Adipose tissue (tissue), 3 donors: ENCODE data around the gene RPL26. TPM values are rescaled to one million over a fixed set of nuclear protein-coding genes. Genes with fewer than 3 reads are reported as not detected.
A peak's percentile ranks its signal among the peaks of the same experiment; 100 is the strongest.
"Not testable (repeated sequence)": the region's sequence is repeated elsewhere in the genome, so short reads cannot be mapped to it uniquely, and the experiment has no call there.

ENCODE experiments used
- H3K27ac ChIP-seq: one replicate; pipeline ENCODE4 v1.5.1; 2013; ENCODE audit warnings: low read depth, low read length
- WGBS, 3 donors: extraction: QIAGEN DNeasy Blood & Tissue Kit; methylation state at CpG; one replicate each; pipeline ENCODE4 v1.1.7; 2013; 5-methylcytosine and 5-hydroxymethylcytosine counted together
- polyA plus RNA-seq, 3 donors: library from polyadenylated mRNA; stranded (reverse); fragments of 200-250 nt; gene quantifications; one replicate each; pipeline ENCODE4 v1.2.3, GENCODE V29; 2013
- donor health status: healthy with polysubstance abuse.
- donor health status: Bipolar disorder and iron deficiency.
- donor health status: healthy.

Gene RPL26
- polyA plus RNA-seq, 3 donors, result 2,554 to 5,822 (median 3,896) TPM

DNA sequence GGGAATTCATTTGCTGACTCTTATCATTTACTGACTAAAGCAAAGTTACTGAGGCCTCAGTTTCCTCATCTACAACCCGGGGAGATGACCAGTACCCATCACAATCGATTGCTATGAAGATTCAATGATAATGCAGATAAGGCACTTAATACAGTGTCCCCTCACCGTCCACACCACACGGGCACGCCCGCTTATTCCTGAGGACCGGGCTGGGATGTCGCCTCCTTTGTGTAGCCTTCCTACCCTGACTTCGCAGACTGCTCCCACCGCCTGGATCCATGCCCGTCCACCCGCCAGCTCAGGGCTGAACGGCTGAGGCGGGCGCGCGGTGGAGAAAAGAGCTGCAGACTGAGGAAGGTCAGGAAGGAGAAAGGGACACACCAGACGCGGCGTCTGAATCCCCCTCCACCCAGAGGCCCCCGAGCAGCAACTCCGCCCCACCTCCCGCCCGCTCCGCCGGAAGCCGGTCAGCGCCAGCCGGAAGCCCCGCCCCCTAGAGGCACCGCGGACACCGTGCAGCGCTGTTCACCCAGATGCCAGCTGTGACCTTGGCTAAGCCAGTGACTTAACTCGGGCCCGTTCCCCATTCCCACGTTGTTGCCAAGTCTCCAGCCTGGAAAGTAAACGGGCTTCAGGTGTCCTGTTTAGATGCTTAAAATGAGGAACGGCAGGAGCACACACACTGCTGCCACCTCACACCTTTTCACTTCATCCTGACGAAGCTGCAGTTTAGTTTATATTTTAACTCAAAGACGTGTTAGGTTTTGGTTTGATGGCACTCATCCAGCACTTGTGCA is 6.5 kb downstream of the RPL26 start, which contains the start of gene KRABD2:
KRABD2 (minus strand) TSS at position 434 of the 797 bp plus-strand sequence.
- H3K27ac ChIP-seq, result peak within 1 kb of the TSS; percentile 54
- WGBS, 3 donors, result 0 to 1% (median 1%) methylated on average over 39 to 41 of the region's 41 CpGs

DNA sequence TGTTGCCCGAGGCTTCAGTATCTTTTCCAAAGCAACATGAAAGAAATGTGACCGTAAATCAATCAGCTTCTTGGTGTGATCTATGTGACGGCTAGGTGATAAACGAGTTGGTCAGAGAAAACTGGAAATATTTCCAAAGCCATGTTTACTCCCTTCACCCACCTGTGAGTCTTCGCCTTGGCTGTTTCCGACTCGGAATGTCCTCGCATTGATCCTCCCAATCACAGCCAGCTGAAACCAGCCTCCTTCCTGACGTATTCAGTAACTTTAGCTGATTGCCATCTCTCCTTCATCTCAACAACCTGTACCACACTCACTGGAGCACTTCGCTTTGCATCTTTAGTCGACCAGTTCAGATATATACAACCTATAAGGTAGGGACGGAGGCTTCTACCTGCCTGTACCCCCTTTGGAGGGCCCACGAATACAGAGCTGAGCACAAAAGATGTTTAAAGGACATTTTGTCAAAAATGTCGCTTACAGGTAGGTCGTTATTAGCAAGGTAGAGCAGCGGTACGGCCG is 7.2 kb downstream of the RPL26 start:
- 8 to 23% (median 18%) methylated on average over 18 of the region's 18 CpGs for WGBS, 3 donors
- no peak overlapping the region for H3K27ac ChIP-seq

- 93 to 99% (median 98%) methylated on average over 15 to 22 of the region's 26 CpGs for whole genome bisulfite sequencing, 3 donors
- not testable (repeated sequence) for H3K27ac ChIP-seq
These were observed 9.1 kb downstream of the RPL26 start for GRCh38 chr17:8373856-8374255.

DNA sequence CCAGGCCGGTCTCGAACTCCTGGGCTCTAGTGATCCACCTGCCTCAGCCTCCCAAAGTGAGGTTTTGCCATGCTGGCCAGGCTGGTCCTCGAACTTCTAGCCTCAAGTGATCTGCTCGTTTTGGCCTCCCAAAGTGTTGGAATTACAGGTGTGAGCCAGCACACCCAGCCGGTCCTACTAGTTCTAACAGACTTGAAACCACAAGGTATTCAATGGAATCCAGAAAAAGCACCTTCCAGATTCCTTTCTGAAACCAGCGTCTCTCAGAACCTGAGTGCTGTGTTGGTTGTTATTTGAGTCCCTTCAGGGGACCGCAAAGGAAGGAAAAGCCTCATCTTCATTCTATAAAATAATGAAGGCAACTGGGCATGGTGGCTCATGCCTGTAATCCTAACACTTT is 10.6 kb downstream of the RPL26 start:
- 87 to 90% (median 90%) methylated on average over 7 of the region's 7 CpGs for WGBS, 3 donors
- H3K27ac ChIP-seq, result no peak overlapping the region

DNA sequence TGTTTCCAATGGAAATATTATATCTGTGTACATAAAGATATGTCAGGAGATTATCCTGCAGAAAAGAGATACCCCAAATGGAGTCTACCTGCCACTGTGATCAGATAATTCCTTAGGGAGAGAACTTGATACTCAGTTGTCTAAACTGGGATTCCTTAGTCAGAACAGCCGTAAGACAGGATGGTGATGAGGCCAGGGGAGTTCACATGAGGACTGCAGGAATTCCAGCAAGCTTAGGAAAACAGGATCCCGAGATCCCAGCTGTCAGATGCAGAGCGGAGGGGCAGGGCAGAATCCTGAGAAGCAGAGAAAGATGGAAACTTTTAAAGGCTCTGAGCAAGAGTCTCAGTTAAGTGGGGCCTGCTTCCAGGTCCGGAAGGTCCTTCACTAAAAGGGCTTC is 11.2 kb downstream of the RPL26 start:
- H3K27ac ChIP-seq, result no peak overlapping the region
- WGBS, 3 donors, result 65 to 81% (median 73%) methylated on average over 4 of the region's 4 CpGs

DNA sequence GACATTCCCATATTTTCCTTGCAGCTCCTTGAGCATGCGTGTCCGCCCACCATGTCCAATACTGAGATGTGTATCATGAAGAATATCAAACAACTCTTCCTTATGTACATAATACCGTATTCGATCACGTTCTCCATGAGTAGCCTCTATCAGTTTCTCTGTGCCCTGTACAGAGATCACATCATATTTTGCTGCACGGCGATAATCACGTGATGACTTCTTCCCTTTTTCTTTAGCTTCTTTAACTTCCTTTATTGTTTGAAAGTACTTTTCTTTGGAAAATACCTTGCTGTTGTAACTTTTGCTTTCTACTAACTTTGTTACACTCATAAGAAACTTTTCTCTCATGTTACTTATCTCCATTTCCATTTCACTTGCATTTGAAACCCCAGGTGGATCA is 13.0 kb downstream of the RPL26 start:
- no peak overlapping the region for H3K27ac ChIP-seq
- WGBS, 3 donors, result 70 to 89% (median 77%) methylated on average over 8 of the region's 8 CpGs

DNA sequence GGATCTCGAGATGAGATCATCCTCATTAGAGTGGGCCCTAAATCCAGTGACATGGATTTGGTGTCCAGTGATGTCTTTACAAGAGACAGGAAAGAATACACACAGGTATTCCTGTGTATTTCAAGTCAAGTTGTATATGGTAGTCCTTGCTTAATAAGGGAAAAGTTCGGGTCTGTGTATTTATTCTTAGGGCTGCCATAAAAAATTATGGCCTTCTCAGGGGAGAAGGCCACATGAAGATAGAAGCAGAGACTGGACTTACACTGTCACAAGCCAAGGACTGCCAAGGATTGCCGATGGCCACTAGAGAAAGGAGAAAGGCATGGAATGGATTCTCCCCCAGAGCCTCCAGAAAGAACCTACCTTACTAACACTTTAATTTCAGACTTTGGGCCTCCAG is 14.8 kb downstream of the RPL26 start:
- H3K27ac ChIP-seq, result no peak overlapping the region
- 91 to 96% (median 95%) methylated on average over 3 of the region's 3 CpGs for WGBS, 3 donors

GRCh38 chr17:8366231-8366630 is 16.8 kb downstream of the RPL26 start:
- WGBS, 3 donors, result 60 to 74% (median 65%) methylated on average over 2 of the region's 2 CpGs
- peak overlapping the region; percentile 3 for H3K27ac ChIP-seq

- 54 to 67% (median 67%) methylated on average over 1 of the region's 1 CpG for WGBS, 3 donors
- H3K27ac ChIP-seq, result no peak overlapping the region
These were observed 17.9 kb downstream of the RPL26 start for GRCh38 chr17:8365143-8365542.

GRCh38 chr17:8362651-8363332 is 20.2 kb downstream of the RPL26 start:
- no peak overlapping the region for H3K27ac ChIP-seq
- 91 to 94% (median 91%) methylated on average over 4 of the region's 4 CpGs for WGBS, 3 donors

GRCh38 chr17:8360751-8361150 is 22.2 kb downstream of the RPL26 start:
- H3K27ac ChIP-seq, result no peak overlapping the region

GRCh38 chr17:8360260-8360659 is 22.7 kb downstream of the RPL26 start:
- 29 to 35% (median 29%) methylated on average over 3 of the region's 3 CpGs for WGBS, 3 donors
- H3K27ac ChIP-seq, result no peak overlapping the region

More at GRCh38 chr17:8360751-8361150, 22.2 kb downstream of the RPL26 start:
- 33 to 47% (median 47%) methylated on average over 3 of the region's 3 CpGs for WGBS, 3 donors

GRCh38 chr17:8359769-8360168 is 23.2 kb downstream of the RPL26 start:
- WGBS, 3 donors, result 46 to 73% (median 47%) methylated on average over 5 of the region's 5 CpGs
- H3K27ac ChIP-seq, result no peak overlapping the region

GRCh38 chr17:8357910-8358309 is 25.1 kb downstream of the RPL26 start:
- WGBS, 3 donors, result 86 to 98% (median 94%) methylated on average over 3 of the region's 3 CpGs
- no peak overlapping the region for H3K27ac ChIP-seq

DNA sequence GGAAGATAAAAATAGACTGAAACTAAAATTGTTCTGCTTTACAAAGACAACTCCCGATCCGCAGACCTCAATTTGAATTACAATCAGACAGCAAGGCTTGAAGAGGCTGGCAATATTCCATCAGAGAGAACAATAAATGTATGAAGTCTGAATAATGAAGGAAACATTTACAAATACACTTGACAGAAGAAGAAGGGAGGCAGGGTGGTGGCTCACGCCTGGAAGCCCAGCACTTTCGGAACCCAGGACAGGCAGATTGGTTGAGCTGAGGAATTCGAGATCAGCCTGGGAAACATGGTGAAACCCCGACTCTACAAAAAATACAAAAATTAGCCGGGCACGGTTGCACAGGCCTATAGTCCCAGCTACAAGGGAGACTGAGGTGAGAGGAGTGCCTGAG is 28.8 kb downstream of the RPL26 start:
- H3K27ac ChIP-seq, result no peak overlapping the region
- WGBS, 3 donors, result 62 to 82% (median 65%) methylated on average over 8 of the region's 8 CpGs

DNA sequence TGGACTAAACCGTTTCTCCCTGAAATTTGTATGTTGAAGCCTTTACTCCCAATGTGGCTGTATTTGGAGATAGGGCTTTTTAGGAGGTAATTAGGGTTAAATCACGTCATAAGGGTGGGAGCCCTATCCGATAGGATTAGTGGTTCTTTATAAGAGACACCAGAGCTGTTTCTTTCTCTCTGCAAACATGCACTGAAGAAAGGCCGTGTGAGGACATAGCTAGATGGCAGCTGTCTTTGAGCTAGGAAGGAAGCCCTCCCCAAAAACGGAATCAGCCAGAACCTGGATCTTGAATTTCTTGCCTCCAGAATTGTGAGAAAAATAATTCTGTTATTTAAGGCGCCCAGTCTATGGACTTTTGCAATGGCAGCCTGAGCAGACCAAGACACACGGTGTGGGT is 29.3 kb downstream of the RPL26 start:
- WGBS, 3 donors, result 68 to 76% (median 71%) methylated on average over 7 of the region's 7 CpGs
- H3K27ac ChIP-seq, result no peak overlapping the region

DNA sequence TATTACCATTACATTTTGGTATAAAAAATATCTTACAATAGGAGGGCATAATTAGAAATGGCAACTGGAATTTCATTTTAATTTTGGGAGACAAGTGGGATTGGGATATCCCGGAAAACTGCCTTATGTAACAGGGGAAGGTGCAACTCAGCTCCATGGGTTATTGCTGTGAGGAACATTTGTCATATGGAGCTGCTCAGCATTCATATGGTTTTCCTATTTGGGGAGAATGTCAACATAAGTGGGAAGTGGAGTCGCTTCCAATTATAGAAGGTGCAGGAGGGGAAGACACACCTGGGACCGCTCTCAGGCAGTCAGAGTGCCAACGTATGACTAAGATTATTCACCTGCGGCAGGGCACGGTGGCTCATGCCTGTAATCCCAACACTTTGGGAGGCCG is 32.7 kb downstream of the RPL26 start:
- H3K27ac ChIP-seq, result no peak overlapping the region
- 60 to 82% (median 81%) methylated on average over 7 of the region's 7 CpGs for WGBS, 3 donors

GRCh38 chr17:8347001-8347400 is 36.0 kb downstream of the RPL26 start:
- WGBS, 3 donors, result 47 to 60% (median 50%) methylated on average over 17 to 25 of the region's 25 CpGs
- H3K27ac ChIP-seq, result not testable (repeated sequence)

DNA sequence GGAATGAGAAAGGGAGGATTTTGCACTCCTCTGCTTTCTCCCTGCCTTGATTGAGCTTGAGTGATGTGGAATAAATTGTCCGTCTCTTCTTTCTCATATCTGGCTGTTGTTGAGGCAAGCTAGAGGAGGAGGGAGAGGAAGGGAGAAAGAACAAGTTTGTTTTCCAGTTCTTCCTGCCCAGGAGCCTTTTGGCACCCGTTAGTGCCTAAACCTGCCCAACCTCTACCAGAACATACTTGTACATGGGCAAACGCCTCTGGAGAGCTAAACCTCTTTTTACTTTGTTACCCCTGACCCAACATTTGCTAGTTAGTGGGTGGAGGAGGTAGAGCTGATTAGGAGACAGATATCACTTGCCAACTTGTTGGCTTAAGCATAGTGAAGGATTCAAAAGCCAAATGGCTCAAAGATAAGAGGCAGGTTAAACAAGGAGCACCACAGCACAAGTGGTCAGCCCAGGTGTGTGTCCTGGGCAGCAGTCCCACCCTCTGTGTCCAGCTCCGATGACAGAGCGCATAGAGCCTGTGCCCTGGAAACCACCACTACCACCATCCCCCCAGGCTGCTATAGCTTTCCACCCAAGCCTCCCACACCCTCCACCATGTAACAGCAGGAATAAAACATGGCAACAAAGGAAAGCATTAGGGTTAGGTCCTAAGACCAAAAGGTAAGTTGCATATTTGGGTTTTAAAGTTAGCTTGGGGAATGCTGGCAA is 36.9 kb downstream of the RPL26 start:
- 44 to 78% (median 71%) methylated on average over 5 of the region's 5 CpGs for WGBS, 3 donors

More for the DNA sequence above, 36.9 kb downstream of the RPL26 start:
- H3K27ac ChIP-seq, result no peak overlapping the region
